K562 (cell line): ENCODE data around the gene TCEANC2. TPM values are rescaled to one million over a fixed set of nuclear protein-coding genes. Genes with fewer than 3 reads are reported as not detected.

ENCODE experiments used
- ATAC-seq: fragments of 200-7000 bp; cut with Tn5 transposase; 3 replicates; pipeline ENCODE4 v1.9.1; 2020; ENCODE audit warnings: moderate library complexity
- BruUV-seq: library from RNA; stranded (reverse); fragments of 400-500 nt; replicated peaks from 2 replicates; lab custom pipeline; 2021; lab: Mats Ljungman, UMichigan
- CTCF ChIA-PET: fragments of 300-600 bp; formaldehyde crosslinking; extraction: SDS; loops from one replicate; lab custom pipeline; 2021; ENCODE audit warnings: low intra/inter-chr PET ratio; lab: Yijun Ruan, JAX
- POLR2A ChIA-PET: fragments of 300-600, 350-650 bp; sonication (Branson Sonifier 250); formaldehyde crosslinking; extraction: SDS; loops from one replicate; lab custom pipeline; 2021; ENCODE audit warnings: antibody characterized with exemption, inconsistent platforms; lab: Yijun Ruan, JAX
- DNase-seq, 4 experiments: peaks; one replicate each; pipeline versions ENCODE4 v3.0.0 to v3.0.0-alpha.2; 2011 to 2018; ENCODE audit warnings: low spot score in 3 of 4, mixed read lengths in 3 of 4; ENCODE audit errors: extremely low read depth in 1 of 4
- FAIRE-seq: peaks from 2 replicates; lab custom pipeline; 2011; peaks lifted over from hg19 to GRCh38; lab: Jason Lieb, UNC
- H2AFZ ChIP-seq: 2 replicates; pipeline ENCODE4 v1.6.0; 2011; ENCODE audit warnings: low read depth, low read length, control low read depth, inconsistent platforms
- H3K27ac ChIP-seq: fragments of 200-600 bp; 3 replicates; pipeline ENCODE4 v1.8.0; 2011; ENCODE audit warnings: low read depth, mild to moderate bottlenecking, control low read depth, inconsistent platforms, low read length, moderate library complexity, mixed read lengths; ENCODE audit errors: extremely low read depth
- H3K27me3 ChIP-seq, 2 experiments: fragments of 300-600 bp in 1 of 2; 2 replicates in 1 of 2; 3 replicates in 1 of 2; pipeline versions ENCODE4 v1.6.0 to v1.8.0; 2011; ENCODE audit warnings: inconsistent platforms in 2 of 2, low read length in 2 of 2, mild to moderate bottlenecking in 1 of 2, mixed read lengths in 1 of 2, moderate library complexity in 1 of 2; ENCODE audit not compliant: control insufficient read depth in 2 of 2, insufficient read depth in 2 of 2
- H3K36me3 ChIP-seq: fragments of 300-600 bp; 3 replicates; pipeline ENCODE4 v1.8.0; 2011; ENCODE audit warnings: mild to moderate bottlenecking, low read length, inconsistent platforms; ENCODE audit not compliant: control insufficient read depth, insufficient read depth
- H3K4me1 ChIP-seq, 2 experiments: fragments of 200-600 bp in 1 of 2; replicated peaks in 1 of 2; 2 replicates in 1 of 2; 3 replicates in 1 of 2; pipeline versions ENCODE4 v1.5.1 to v1.8.0; 2011; ENCODE audit warnings: inconsistent platforms in 2 of 2, low read length in 2 of 2, mild to moderate bottlenecking in 1 of 2, mixed read lengths in 1 of 2, moderate library complexity in 1 of 2; ENCODE audit not compliant: control insufficient read depth in 2 of 2, insufficient read depth in 2 of 2
- H3K4me2 ChIP-seq: 2 replicates; pipeline ENCODE4 v1.6.1; 2011; ENCODE audit warnings: low read length, control low read depth, inconsistent platforms, mixed read lengths; ENCODE audit not compliant: insufficient read depth
- H3K4me3 ChIP-seq: fragments of 200-600 bp; sonication (generic), shearing (Covaris generic); 2 replicates; pipeline ENCODE4 v1.5.1; 2016; ENCODE audit warnings: control low read depth, inconsistent platforms
- H3K79me2 ChIP-seq: fragments of 200-600 bp; 3 replicates; pipeline ENCODE4 v1.8.0; 2011; ENCODE audit warnings: low read length, inconsistent platforms; ENCODE audit not compliant: control insufficient read depth, insufficient read depth
- H3K9ac ChIP-seq, 2 experiments: 2 replicates each; pipeline versions ENCODE4 v1.6.0 to v1.6.1; 2011; ENCODE audit warnings: low read depth in 2 of 2, low read length in 2 of 2, control low read depth in 1 of 2, inconsistent platforms in 1 of 2, mild to moderate bottlenecking in 1 of 2, mixed read lengths in 1 of 2; ENCODE audit not compliant: insufficient read depth in 1 of 2
- H3K9me1 ChIP-seq: one replicate; pipeline ENCODE4 v1.6.0; 2011; ENCODE audit warnings: inconsistent platforms, mild to moderate bottlenecking, low read length, moderate library complexity; ENCODE audit not compliant: control insufficient read depth, insufficient read depth
- H3K9me3 ChIP-seq: replicated peaks from 2 replicates; pipeline ENCODE4 v1.5.1; 2011; ENCODE audit warnings: low read depth, low read length, inconsistent platforms; ENCODE audit not compliant: control insufficient read depth, insufficient read depth
- H4K20me1 ChIP-seq: replicated peaks from 2 replicates; pipeline ENCODE4 v1.6.1; 2011; ENCODE audit warnings: low read length, inconsistent platforms, mixed read lengths; ENCODE audit not compliant: control insufficient read depth, insufficient read depth
- ATF6 ChIP-seq: sonication (generic); formaldehyde crosslinking; IDR thresholded peaks from 2 replicates; pipeline ENCODE4 v1.4.0; 2020; ENCODE audit warnings: mild to moderate bottlenecking, missing genetic modification reagents
- FOXJ2 ChIP-seq: fragments of 200-800 bp; sonication (Bioruptor generic); IDR thresholded peaks from 2 replicates; pipeline ENCODE4 v1.6.1; 2016; ENCODE audit warnings: missing genetic modification characterization, missing compliant biosample characterization
- MLLT1 ChIP-seq, 2 experiments: fragments of 450-650 bp; IDR thresholded peaks; 2 replicates each; pipeline ENCODE4 v1.6.1; 2016
- PHF20 ChIP-seq: fragments of 450-650 bp; IDR thresholded peaks from 2 replicates; pipeline ENCODE4 v1.6.1; 2018; ENCODE audit not compliant: partially characterized antibody
- TBP ChIP-seq: optimal IDR thresholded peaks from 2 replicates; pipeline ENCODE3; 2011; ENCODE audit warnings: low read depth, low read length, improper control_type of control experiment
- ZBTB17 ChIP-seq: fragments of 450-650 bp; formaldehyde crosslinking; IDR thresholded peaks from 2 replicates; pipeline ENCODE4 v1.4.0; 2020; ENCODE audit warnings: mild to moderate bottlenecking
- WGBS: fragments of 100-300 bp; shearing (Covaris generic); methylation state at CpG from one replicate; pipeline ENCODE4 v1.1.6; 2016; ENCODE audit warnings: low coverage, mixed read lengths; ENCODE audit not compliant: insufficient coverage; ENCODE audit errors: missing lambda C conversion rate; 5-methylcytosine and 5-hydroxymethylcytosine counted together
- in situ Hi-C: fragments of 300-500 bp; cut with MboI; formaldehyde crosslinking; loops from 4 replicates; pipeline ENCODE4 v1.15.0; 2018; ENCODE audit warnings: inconsistent platforms, mixed read lengths
- intact Hi-C: fragments of 100-400 bp; cut with micrococcal nuclease; formaldehyde crosslinking; loops from 2 replicates; pipeline ENCODE4 v1.14.2; 2022
- polyA plus RNA-seq, 8 experiments: library from polyadenylated mRNA; depleted of rRNA in 4 of 8; stranded (reverse) in 5 of 8; unstranded in 3 of 8; fragments of >200 nt; fragmentation: Nextera tagmentation in 2 of 8; fragmentation: Illumina TruSeq in 1 of 8; extraction: Ambion mirVana in 2 of 8; extraction: Trizol in 1 of 8; gene quantifications; 2 replicates each; pipeline versions ENCODE4 v1.2.1 to v1.2.3, GENCODE V29; 2011 to 2014; ENCODE audit warnings: inconsistent platforms in 1 of 8, missing spikeins in 1 of 8
- total RNA-seq, 7 experiments: library from RNA; depleted of rRNA in 6 of 7; stranded (reverse); fragments of >200 nt in 6 of 7; fragmentation: Illumina TruSeq in 2 of 7; extraction: Trizol in 2 of 7; gene quantifications; 2 replicates each; pipeline versions ENCODE4 v1.2.1 to v1.2.3, GENCODE V29; 2011 to 2021; ENCODE audit warnings: low replicate concordance in 1 of 7

The TCEANC2 gene
- total and polyA plus RNA-seq, 9 of the 15 experiments (the other 6 are each of a cell fraction or from before 2014, with no cell fraction given) = 3.3 to 10.2 (median 7.0) TPM

DNA sequence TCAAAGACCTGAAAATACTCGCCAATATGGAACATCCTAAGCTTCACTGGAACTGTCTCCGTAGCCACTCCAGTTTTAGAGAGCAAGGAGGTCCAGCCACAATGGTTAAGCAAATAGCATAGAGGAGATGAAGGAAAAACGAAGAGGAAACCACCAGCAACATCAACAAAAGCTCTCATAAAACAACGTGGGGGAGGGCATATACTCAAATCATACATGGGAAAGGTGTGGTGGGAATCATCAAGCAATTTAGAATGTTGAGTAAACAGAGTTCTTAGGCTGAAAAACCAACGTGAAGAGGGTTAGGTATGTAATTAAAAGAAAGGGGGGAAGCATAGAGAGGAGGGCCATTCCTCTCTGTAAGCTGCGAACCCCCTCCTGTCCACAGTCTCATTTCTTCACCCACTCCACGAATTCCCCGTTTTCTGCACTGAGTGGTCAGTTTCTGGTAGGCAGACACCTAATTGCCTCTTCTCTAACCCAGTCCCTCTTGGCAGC, 1.4 kb upstream of the TCEANC2 start:
- H3K9me1 ChIP-seq = no peaks in the 10 kb centered on the region
- H3K27ac ChIP-seq = peak overlapping the region; percentile 87
- peaks cover 8% of the 10 kb centered on the region in 2 experiments; a peak in 4 of 5 replicates for H3K4me1 ChIP-seq
- peaks cover 9% of the 10 kb centered on the region; the same call in 2 of the 3 replicates for H3K36me3 ChIP-seq
- ChIA-PET CTCF (no interaction called here), POLR2A (interaction anchor here (0.8 to 1.6 kb wide), 7 partner anchors 9 to 437 kb away, joined by 3 to 7 read pairs (median 3); partner anchors contain the start of gene NDC1)
- H3K4me2 ChIP-seq = peak overlapping the region; percentile 98
- H3K9me3 ChIP-seq = no peaks in the 10 kb centered on the region
- H3K4me3 ChIP-seq = peak overlapping the region; percentile 78
- no peak for TF ChIP-seq ZBTB17 (CRISPR knock-in tag)
- 0 out of 2 replicates have a peak, but pooled peaks have one; percentile 33 for TF ChIP-seq ATF6 (CRISPR knock-in tag)
- peak in 1 of 2 experiments; percentile 21; a peak in 1 of 4 replicates for TF ChIP-seq MLLT1 (IDR thresholded peaks at IDR 0.05)
- no peak for TF ChIP-seq FOXJ2 (tag)
- TF ChIP-seq TBP = peak; percentile 25
- TF ChIP-seq PHF20 = peak; percentile 45
- no TSS peak for BruUV-seq
- in situ Hi-C loops (no loop called here), intact Hi-C loops (loop anchor here (2.0 to 5.0 kb wide), 2 partner anchors 105 to 191 kb away; partner anchors contain the start of genes IFT25 and LRRC42)
- FAIRE-seq (peak; percentile 26), DNase-seq (peak in 2 of 4 experiments; percentile 14 to 23), ATAC-seq (no peak)
- H4K20me1 ChIP-seq = no peaks in the 10 kb centered on the region
- H2AFZ ChIP-seq = peak overlapping the region; percentile 85
- peaks cover 71% of the 10 kb centered on the region for H3K79me2 ChIP-seq
- WGBS = under 1% methylated on average over 8 of the region's 8 CpGs
- H3K27me3 ChIP-seq = no peaks in the 10 kb centered on the region
- H3K9ac ChIP-seq = peak overlapping the region; percentile 87 to 95
